HT1080 (cell line): ENCODE measurements around the gene NDUFA9. TPM values are rescaled to one million over a fixed set of nuclear protein-coding genes. Genes with fewer than 3 reads are reported as not detected.

ENCODE experiments used
- DNase-seq: peaks from one replicate; pipeline ENCODE4 v3.0.0-alpha.2; 2015; ENCODE audit warnings: low read depth
- total RNA-seq: library from RNA; depleted of rRNA; stranded (reverse); fragments of >200 nt; shearing (Covaris generic); gene quantifications from 2 replicates; pipeline ENCODE4 v1.2.3, GENCODE V29; 2014; rRNA removed

The NDUFA9 gene
- total RNA-seq, 1 experiment from 2014 or later, result 121 TPM

GRCh38 chr12:4690760-4691159 is 41.8 kb downstream of the NDUFA9 start:
- DNase-seq, result no peak

Other genes with a start within 250 kb of the NDUFA9 start
- not detected in 2 replicates for gene FGF6, start 203.3 kb upstream of the NDUFA9 start, total RNA-seq
- 28.7 and 38.0 TPM in 2 replicates for gene RAD51AP1, start 110.2 kb upstream of the NDUFA9 start, total RNA-seq
- gene DYRK4, start 86.9 kb upstream of the NDUFA9 start, total RNA-seq, result 60.5 and 64.6 TPM in 2 replicates
- 0.40 and 0.56 TPM in 2 replicates for gene AKAP3, start 63 bp upstream of the NDUFA9 start, total RNA-seq
- 0.07 and 0.35 TPM in 2 replicates for gene GALNT8, start 71.3 kb downstream of the NDUFA9 start, total RNA-seq